ENCODE results near the gene PPP2R5C. TPM values are rescaled to one million over a fixed set of nuclear protein-coding genes. Genes with fewer than 3 reads are reported as not detected.

PPP2R5C gene
- total and polyA plus RNA-seq, 9 of the 15 experiments (the other 6 are each of a cell fraction or from before 2014, with no cell fraction given) = 284 to 617 (median 395) TPM

DNA sequence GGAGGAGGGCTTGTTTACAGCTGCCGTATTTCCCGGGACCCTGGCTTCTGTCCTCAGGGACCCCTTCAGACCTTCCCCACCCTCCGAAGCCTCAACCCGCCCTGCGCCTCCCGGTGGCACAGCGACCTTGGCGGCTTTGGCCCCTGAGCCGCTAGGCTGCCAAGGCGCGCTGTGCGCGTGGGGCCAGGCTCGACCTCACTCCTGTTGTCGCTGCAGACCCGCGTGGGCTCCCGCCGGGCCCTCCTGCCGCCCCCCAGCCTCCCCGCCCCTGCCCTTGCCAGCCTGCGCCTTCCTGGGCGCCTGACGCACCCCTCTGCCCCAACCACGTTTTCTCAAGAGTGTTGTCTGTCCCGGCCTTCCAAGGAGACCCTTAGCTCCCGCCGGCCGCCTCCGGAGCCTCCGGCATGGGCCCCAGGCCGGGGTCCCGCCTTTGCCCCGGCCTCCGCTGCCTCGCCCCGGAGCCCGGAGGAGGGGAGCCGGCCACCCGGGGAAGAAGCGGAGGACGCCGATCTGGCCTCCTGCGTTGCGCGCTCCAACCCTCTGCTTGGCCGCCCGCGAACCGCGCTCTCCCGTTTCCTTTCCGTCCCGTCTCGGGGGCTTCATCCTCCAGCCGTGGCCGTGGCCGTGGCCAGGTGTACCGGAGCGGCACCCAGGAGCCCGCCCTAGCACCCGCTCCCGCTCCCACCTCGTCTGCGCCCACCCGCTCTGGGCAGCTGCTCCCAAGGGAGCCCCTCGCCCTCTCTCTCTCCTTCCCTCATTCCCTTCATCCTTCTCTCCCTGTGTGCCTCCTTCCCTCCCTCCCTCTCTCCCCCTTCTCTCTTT lies 19.9 kb downstream of the PPP2R5C start:
- Histone ChIP-seq H3K9me1 (ENCODE audit: control insufficient read depth, insufficient read depth, low read length) (no peaks in the 10 kb centered on the region), H3K4me3 (no peak overlapping the region), H3K36me3 (ENCODE audit: control insufficient read depth, insufficient read depth, low read length) (peaks cover 59% of the 10 kb centered on the region; the same call in 2 of the 3 replicates), H3K27ac (ENCODE audit: extremely low read depth, low read depth, low read length) (no peak overlapping the region), H2AFZ (ENCODE audit: low read depth, low read length) (no peak overlapping the region), H4K20me1 (replicated peaks; ENCODE audit: control insufficient read depth, insufficient read depth, low read length) (no peaks in the 10 kb centered on the region), H3K9me3 (replicated peaks; ENCODE audit: control insufficient read depth, insufficient read depth, low read depth, low read length) (peaks cover 2% of the 10 kb centered on the region; the same call in 1 of the 2 replicates), H3K79me2 (ENCODE audit: control insufficient read depth, insufficient read depth, low read length) (peaks cover 76% of the 10 kb centered on the region), H3K9ac (ENCODE audit: insufficient read depth in 1 of 2, low read depth in 2 of 2, low read length in 2 of 2) (no peak overlapping the region), H3K27me3 (ENCODE audit: control insufficient read depth in 2 of 2, insufficient read depth in 2 of 2, low read length in 2 of 2) (no peaks in the 10 kb centered on the region), H3K4me1 (replicated peaks in 1 of 2; ENCODE audit: control insufficient read depth in 2 of 2, insufficient read depth in 2 of 2, low read length in 2 of 2) (peaks cover 0 to 4% of the 10 kb centered on the region in 2 experiments; a peak in 2 of 5 replicates), H3K4me2 (ENCODE audit: insufficient read depth, low read length) (no peak overlapping the region)
- intact Hi-C loops (cut with micrococcal nuclease) = no loop called here
- no TSS peak for BruUV-seq (replicated peaks)
- ChIA-PET POLR2A (no interaction called here), CTCF (ENCODE audit: low intra/inter-chr PET ratio) (no interaction called here)
- no peak for FAIRE-seq
- in situ Hi-C loops (cut with MboI) = no loop called here
- WGBS (ENCODE audit: insufficient coverage, low coverage, missing lambda C conversion rate) = 100% methylated on average over 4 of the region's 67 CpGs
- DNase-seq (ENCODE audit: extremely low read depth in 1 of 4, low spot score in 3 of 4) = no peak
- TF ChIP-seq, protein P1, sequence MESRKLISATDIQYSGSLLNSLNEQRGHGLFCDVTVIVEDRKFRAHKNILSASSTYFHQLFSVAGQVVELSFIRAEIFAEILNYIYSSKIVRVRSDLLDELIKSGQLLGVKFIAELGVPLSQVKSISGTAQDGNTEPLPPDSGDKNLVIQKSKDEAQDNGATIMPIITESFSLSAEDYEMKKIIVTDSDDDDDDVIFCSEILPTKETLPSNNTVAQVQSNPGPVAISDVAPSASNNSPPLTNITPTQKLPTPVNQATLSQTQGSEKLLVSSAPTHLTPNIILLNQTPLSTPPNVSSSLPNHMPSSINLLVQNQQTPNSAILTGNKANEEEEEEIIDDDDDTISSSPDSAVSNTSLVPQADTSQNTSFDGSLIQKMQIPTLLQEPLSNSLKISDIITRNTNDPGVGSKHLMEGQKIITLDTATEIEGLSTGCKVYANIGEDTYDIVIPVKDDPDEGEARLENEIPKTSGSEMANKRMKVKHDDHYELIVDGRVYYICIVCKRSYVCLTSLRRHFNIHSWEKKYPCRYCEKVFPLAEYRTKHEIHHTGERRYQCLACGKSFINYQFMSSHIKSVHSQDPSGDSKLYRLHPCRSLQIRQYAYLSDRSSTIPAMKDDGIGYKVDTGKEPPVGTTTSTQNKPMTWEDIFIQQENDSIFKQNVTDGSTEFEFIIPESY (CRISPR knock-in tag; IDR thresholded peaks at IDR 0.05) = peak; percentile 75; the same call in 1 of the 2 replicates
- TF ChIP-seq ZKSCAN3 (CRISPR knock-in tag; IDR thresholded peaks at IDR 0.05) = no peak
- no peak for ATAC-seq
